ENCODE data around the gene ZNF107. TPM values are rescaled to one million over a fixed set of nuclear protein-coding genes. Genes with fewer than 3 reads are reported as not detected.
A peak's percentile ranks its signal among the peaks of the same experiment; 100 is the strongest.

ZNF107 gene
- polyA plus RNA-seq (2011; rRNA removed) = 1.4 and 1.8 TPM in 2 replicates
- 0.76 and 0.82 TPM in 2 replicates for polyA minus RNA-seq (2011; rRNA and poly(A)+ RNA removed)

DNA sequence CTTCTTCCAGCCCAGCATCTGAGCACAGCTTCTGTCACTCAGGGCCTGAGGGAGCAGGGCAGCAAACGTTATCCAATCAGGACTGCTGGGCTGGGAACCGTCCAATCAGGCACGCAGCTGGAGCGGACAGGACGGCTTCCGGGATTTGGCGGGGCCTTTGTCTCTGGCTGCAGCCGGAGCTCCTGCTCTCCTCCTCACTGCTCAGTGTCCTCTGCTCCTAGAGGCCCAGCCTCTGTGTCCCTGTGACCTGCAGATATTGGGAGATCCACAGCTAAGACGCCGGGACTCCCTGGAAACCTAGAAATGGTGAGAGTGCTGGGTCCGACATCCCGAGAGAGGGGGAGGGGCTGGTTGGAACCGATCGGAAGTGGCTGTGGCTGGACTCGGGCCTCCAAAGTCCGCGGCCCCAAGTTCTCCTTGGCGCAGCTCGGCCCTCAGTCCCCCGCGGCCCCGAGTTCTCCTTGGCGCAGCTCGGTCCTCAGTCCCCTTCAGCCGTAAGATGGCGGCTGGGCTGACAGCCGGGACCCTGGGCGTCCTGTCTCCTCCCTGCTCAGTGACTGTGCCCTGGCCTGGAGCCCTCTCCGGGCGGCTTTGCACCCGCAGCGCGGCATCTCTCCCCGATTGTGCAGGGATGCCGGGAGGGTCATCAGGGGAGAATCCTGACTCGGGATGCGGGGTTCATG lies at the start of gene ZNF107:
Gene ZNF107 (plus strand): TSS at position 154 of the 683 bp plus-strand sequence. CDS start 150 bp downstream, at position 304.
- POLR2A ChIA-PET = interaction anchor here (0.7 kb wide), 1 partner anchor 310 kb away, joined by 3 read pairs; no protein-coding TSS in a partner anchor
- peak; percentile 72 for DNase-seq (ENCODE audit: low read depth)
- Histone ChIP-seq H3K27me3 (ENCODE audit: control insufficient read depth, insufficient read depth, low read length) (no peaks in the 10 kb centered on the region), H3K36me3 (ENCODE audit: control insufficient read depth, insufficient read depth, low read length) (no peaks in the 10 kb centered on the region), H3K4me3 (ENCODE audit: low read depth, low read length) (peak within 1 kb of the TSS; percentile 90)
- CTCF ChIA-PET = no interaction called here
- TF ChIP-seq, protein P1, sequence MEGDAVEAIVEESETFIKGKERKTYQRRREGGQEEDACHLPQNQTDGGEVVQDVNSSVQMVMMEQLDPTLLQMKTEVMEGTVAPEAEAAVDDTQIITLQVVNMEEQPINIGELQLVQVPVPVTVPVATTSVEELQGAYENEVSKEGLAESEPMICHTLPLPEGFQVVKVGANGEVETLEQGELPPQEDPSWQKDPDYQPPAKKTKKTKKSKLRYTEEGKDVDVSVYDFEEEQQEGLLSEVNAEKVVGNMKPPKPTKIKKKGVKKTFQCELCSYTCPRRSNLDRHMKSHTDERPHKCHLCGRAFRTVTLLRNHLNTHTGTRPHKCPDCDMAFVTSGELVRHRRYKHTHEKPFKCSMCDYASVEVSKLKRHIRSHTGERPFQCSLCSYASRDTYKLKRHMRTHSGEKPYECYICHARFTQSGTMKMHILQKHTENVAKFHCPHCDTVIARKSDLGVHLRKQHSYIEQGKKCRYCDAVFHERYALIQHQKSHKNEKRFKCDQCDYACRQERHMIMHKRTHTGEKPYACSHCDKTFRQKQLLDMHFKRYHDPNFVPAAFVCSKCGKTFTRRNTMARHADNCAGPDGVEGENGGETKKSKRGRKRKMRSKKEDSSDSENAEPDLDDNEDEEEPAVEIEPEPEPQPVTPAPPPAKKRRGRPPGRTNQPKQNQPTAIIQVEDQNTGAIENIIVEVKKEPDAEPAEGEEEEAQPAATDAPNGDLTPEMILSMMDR (IDR thresholded peaks at IDR 0.05; ENCODE audit: insufficient read depth, low read depth, low read length) = no peak

DNA sequence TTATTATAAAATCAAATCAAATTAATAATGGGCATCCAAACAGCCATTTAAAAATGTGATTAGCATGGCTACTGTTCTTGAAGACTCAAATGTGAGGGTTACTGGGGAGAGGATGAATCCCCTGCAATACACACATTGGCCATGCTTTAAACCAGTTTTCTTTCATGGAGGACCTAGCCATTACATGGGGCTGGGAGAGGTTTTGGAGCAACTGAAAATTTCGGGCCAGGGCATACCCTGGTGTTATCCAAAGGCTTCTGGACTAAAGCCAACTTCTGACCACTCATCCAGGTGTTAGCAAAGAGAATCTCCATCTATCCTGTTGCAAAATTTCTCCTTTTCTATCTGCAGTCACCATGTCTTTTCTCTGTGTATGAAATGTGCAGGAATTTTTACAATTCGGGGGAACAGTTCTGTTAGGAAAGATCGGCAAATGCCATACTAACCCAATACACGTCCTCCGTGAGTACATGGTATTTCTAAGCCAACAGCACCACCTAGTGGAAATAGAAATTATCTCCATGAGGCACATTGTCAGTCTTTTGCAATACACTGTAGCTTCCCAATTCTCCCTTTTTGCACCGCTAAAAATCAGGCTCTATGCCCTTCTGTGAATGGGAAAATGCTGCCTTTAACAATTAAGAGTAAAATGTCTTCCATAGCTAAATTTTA lies 47.0 kb upstream of the ZNF107 start:
- POLR2A ChIA-PET = no interaction called here
- TF ChIP-seq, protein P1 (IDR thresholded peaks at IDR 0.05; ENCODE audit: insufficient read depth, low read depth, low read length) = peak; percentile 24; the same call in 1 of the 2 replicates
- CTCF ChIA-PET = no interaction called here

DNA sequence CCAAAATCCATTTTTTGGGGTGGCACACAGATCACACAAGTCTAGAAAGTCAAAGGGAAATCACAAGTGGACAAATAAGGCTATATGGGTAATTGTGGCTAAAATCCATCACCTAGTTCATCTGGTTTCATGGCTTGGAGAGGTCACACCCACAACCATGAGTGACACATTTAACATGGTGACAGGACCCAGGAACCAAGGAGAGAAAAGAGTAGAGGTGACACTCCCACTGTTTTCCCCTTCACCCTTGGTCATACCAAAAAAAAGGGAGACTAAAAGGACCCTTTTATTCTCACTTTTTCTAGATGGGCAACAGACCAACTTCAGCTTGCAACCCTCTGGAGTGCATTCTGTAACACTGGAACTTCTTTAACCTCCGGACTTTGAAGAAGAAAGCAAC lies 46.2 kb upstream of the ZNF107 start:
- POLR2A ChIA-PET = no interaction called here
- CTCF ChIA-PET = no interaction called here
- TF ChIP-seq, protein P1 (IDR thresholded peaks at IDR 0.05; ENCODE audit: insufficient read depth, low read depth, low read length) = no peak
- Histone ChIP-seq H3K27me3 (ENCODE audit: control insufficient read depth, insufficient read depth, low read length) (no peaks in the 10 kb centered on the region), H3K4me3 (ENCODE audit: low read depth, low read length) (no peak overlapping the region), H3K36me3 (ENCODE audit: control insufficient read depth, insufficient read depth, low read length) (no peaks in the 10 kb centered on the region)
- no peak for DNase-seq (ENCODE audit: low read depth)

More for the DNA sequence above, 47.0 kb upstream of the ZNF107 start:
- DNase-seq (ENCODE audit: low read depth) = no peak
- H3K36me3 ChIP-seq (ENCODE audit: control insufficient read depth, insufficient read depth, low read length) = no peaks in the 10 kb centered on the region
- H3K27me3 ChIP-seq (ENCODE audit: control insufficient read depth, insufficient read depth, low read length) = no peaks in the 10 kb centered on the region
- no peak overlapping the region for H3K4me3 ChIP-seq (ENCODE audit: low read depth, low read length)

DNA sequence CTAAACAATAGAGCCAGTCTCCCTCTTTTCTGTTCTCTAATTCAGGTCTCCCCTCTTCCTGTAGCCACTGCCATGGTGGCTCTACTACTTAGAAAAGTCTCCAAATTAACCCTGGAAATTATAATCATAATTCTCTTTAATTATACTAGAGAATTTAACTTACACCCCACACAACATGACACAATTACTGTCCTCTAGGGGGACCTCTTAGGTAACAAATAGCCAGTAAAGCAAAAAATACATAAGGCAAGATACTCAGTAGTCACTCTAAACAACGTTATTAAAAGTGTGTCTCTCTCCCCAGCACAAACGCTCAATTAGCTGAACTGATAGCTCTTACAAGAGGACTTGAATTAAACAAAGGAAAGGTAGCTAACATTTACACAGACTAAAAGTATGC lies 44.3 kb upstream of the ZNF107 start:
- ChIA-PET CTCF (no interaction called here), POLR2A (no interaction called here)
- Histone ChIP-seq H3K36me3 (ENCODE audit: control insufficient read depth, insufficient read depth, low read length) (no peaks in the 10 kb centered on the region), H3K4me3 (ENCODE audit: low read depth, low read length) (no peak overlapping the region), H3K27me3 (ENCODE audit: control insufficient read depth, insufficient read depth, low read length) (no peaks in the 10 kb centered on the region)
- no peak for DNase-seq (ENCODE audit: low read depth)
- TF ChIP-seq, protein P1 (IDR thresholded peaks at IDR 0.05; ENCODE audit: insufficient read depth, low read depth, low read length) = no peak
